ENCODE data around the gene TGIF2. TPM values are rescaled to one million over a fixed set of nuclear protein-coding genes. Genes with fewer than 3 reads are reported as not detected.

TGIF2 gene
- 5.3 and 10.2 TPM in 2 replicates for total RNA-seq (2014; rRNA removed)
- 5.1 TPM for polyA plus RNA-seq (2012)

- DNase-seq (ENCODE audit: low read depth) = peak; percentile 67
Observed at GRCh38 chr20:36573103-36573797, at the start of gene TGIF2. TSS of gene TGIF2 (plus strand) at chr20:36573597. CDS start at chr20:36578775, 5,178 bp downstream.

- no peak for DNase-seq (ENCODE audit: low read depth)
Observed at GRCh38 chr20:36525620-36526365, 47.6 kb upstream of the TGIF2 start.

- DNase-seq (ENCODE audit: low read depth) = no peak
Observed at GRCh38 chr20:36526521-36527011, 46.8 kb upstream of the TGIF2 start.

GRCh38 chr20:36527331-36528125 lies 45.9 kb upstream of the TGIF2 start:
- DNase-seq (ENCODE audit: low read depth) = no peak

GRCh38 chr20:36528176-36528874 lies 45.1 kb upstream of the TGIF2 start:
- DNase-seq (ENCODE audit: low read depth) = no peak

GRCh38 chr20:36528875-36529417 lies 44.5 kb upstream of the TGIF2 start:
- DNase-seq (ENCODE audit: low read depth) = no peak

- DNase-seq (ENCODE audit: low read depth) = no peak
Observed at GRCh38 chr20:36532388-36532787, 41.0 kb upstream of the TGIF2 start.

GRCh38 chr20:36532822-36533221 lies 40.6 kb upstream of the TGIF2 start:
- no peak for DNase-seq (ENCODE audit: low read depth)

- DNase-seq (ENCODE audit: low read depth) = peak; percentile 56
Observed at GRCh38 chr20:36538026-36538722, 35.2 kb upstream of the TGIF2 start.

GRCh38 chr20:36540551-36541211 lies 32.7 kb upstream of the TGIF2 start:
- no peak for DNase-seq (ENCODE audit: low read depth)

GRCh38 chr20:36541227-36541767 lies 32.1 kb upstream of the TGIF2 start, which contains the start of gene MYL9:
TSS of gene MYL9 (plus strand) at chr20:36541519. CDS start at chr20:36544885, 3,366 bp downstream.
- peak; percentile 52 for DNase-seq (ENCODE audit: low read depth)

- peak; percentile 76 for DNase-seq (ENCODE audit: low read depth)
Observed at GRCh38 chr20:36541768-36542488, 31.5 kb upstream of the TGIF2 start.

GRCh38 chr20:36542516-36543183 lies 30.7 kb upstream of the TGIF2 start:
- no peak for DNase-seq (ENCODE audit: low read depth)

GRCh38 chr20:36543184-36544133 lies 29.9 kb upstream of the TGIF2 start:
- DNase-seq (ENCODE audit: low read depth) = peak; percentile 90

GRCh38 chr20:36544134-36545018 lies 29.0 kb upstream of the TGIF2 start:
- DNase-seq (ENCODE audit: low read depth) = peak; percentile 84
